ENCODE data around the gene SMU1.

DNA sequence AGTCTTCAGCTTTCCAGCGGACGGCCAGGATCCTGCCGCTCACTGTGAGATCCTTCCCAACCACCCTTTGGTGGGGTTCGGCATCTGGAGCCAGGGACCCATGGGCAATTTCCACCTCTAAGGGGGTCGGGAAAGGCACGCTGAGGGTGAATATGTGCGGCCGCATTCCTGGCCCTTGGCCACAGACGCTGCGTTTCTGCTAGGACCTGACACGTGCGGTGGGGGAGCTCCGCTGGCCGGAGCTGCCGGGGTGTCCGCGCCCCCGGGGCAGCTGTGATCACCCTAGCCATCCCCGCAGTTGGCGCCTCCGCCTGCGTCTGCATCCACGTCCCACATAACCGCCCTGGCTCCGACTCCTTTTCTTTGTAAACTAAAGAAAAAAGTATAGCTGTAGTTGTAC is 56.7 kb downstream of the SMU1 start:
- TF ChIP-seq POLR2A (IDR thresholded peaks at IDR 0.05; ENCODE audit: insufficient read depth in 1 of 2, low read depth in 2 of 2, low read length in 2 of 2) (no peak), ARHGAP35 (CRISPR knock-in tag; IDR thresholded peaks at IDR 0.05; ENCODE audit: borderline replicate concordance) (no peak), THAP7 (CRISPR knock-in tag; IDR thresholded peaks at IDR 0.05) (no peak), CREB1 (IDR thresholded peaks at IDR 0.05) (no peak), CREB1 (CRISPR knock-in tag; IDR thresholded peaks at IDR 0.05) (no peak), FOXO4 (CRISPR knock-in tag; conservative IDR thresholded peaks at IDR 0.05) (no peak), GTF2F1 (IDR thresholded peaks at IDR 0.05; ENCODE audit: low read length) (no peak), MEIS2 (CRISPR knock-in tag; IDR thresholded peaks at IDR 0.05) (no peak), ZNF235 (CRISPR knock-in tag; IDR thresholded peaks at IDR 0.05; ENCODE audit: borderline replicate concordance) (no peak), ZZZ3 (CRISPR knock-in tag; IDR thresholded peaks at IDR 0.05; ENCODE audit: borderline replicate concordance) (no peak), ZFP36 (IDR thresholded peaks at IDR 0.05; ENCODE audit: borderline replicate concordance, low read depth, low read length, partially characterized antibody) (no peak), MAX (IDR thresholded peaks at IDR 0.05) (no peak), ZNF260 (CRISPR knock-in tag; IDR thresholded peaks at IDR 0.05; ENCODE audit: borderline replicate concordance, low read depth) (no peak)
- TF ChIP-seq, protein P1, sequence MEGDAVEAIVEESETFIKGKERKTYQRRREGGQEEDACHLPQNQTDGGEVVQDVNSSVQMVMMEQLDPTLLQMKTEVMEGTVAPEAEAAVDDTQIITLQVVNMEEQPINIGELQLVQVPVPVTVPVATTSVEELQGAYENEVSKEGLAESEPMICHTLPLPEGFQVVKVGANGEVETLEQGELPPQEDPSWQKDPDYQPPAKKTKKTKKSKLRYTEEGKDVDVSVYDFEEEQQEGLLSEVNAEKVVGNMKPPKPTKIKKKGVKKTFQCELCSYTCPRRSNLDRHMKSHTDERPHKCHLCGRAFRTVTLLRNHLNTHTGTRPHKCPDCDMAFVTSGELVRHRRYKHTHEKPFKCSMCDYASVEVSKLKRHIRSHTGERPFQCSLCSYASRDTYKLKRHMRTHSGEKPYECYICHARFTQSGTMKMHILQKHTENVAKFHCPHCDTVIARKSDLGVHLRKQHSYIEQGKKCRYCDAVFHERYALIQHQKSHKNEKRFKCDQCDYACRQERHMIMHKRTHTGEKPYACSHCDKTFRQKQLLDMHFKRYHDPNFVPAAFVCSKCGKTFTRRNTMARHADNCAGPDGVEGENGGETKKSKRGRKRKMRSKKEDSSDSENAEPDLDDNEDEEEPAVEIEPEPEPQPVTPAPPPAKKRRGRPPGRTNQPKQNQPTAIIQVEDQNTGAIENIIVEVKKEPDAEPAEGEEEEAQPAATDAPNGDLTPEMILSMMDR (CRISPR knock-in tag; IDR thresholded peaks at IDR 0.05), result no peak
